MCF 10A (cell line): ENCODE data around the gene NCF2. TPM values are rescaled to one million over a fixed set of nuclear protein-coding genes. Genes with fewer than 3 reads are reported as not detected.
A peak's percentile ranks its signal among the peaks of the same experiment; 100 is the strongest.

ENCODE experiments used
- Bru-seq: library from RNA; stranded (reverse); fragments of 400-500 nt; gene quantifications from one replicate; lab custom pipeline; 2021; lab: Mats Ljungman, UMichigan
- BruChase-seq, 2 experiments: library from RNA; stranded (reverse); fragments of 400-500 nt; gene quantifications; one replicate each; lab custom pipeline; 2021; lab: Mats Ljungman, UMichigan
- BruUV-seq: library from RNA; stranded (reverse); fragments of 400-500 nt; replicated peaks from 2 replicates; lab custom pipeline; 2021; lab: Mats Ljungman, UMichigan
- CTCF ChIA-PET: fragments of 300-600 bp; sonication (Branson Sonifier 250); formaldehyde crosslinking; extraction: SDS; loops from one replicate; lab custom pipeline; 2021; ENCODE audit warnings: antibody characterized with exemption, inconsistent platforms; lab: Yijun Ruan, JAX
- POLR2A ChIA-PET: fragments of 300-600, 350-650 bp; sonication (Branson Sonifier 250); formaldehyde crosslinking; extraction: SDS; loops from one replicate; lab custom pipeline; 2020; ENCODE audit warnings: antibody characterized with exemption, inconsistent platforms; lab: Yijun Ruan, JAX
- DNase-seq: peaks from one replicate; pipeline ENCODE4 v3.0.0-alpha.2; 2018; ENCODE audit not compliant: unreplicated experiment
- H3K27ac Mint-ChIP-seq: one replicate; pipeline ENCODE4 v1.8.0; 2022; ENCODE audit warnings: mild to moderate bottlenecking, low read depth, mixed read lengths; ENCODE audit not compliant: unreplicated experiment
- H3K27me3 Mint-ChIP-seq: one replicate; pipeline ENCODE4 v1.8.0; 2022; ENCODE audit warnings: mixed read lengths; ENCODE audit not compliant: insufficient read depth, unreplicated experiment
- H3K36me3 Mint-ChIP-seq: one replicate; pipeline ENCODE4 v1.8.0; 2022; ENCODE audit warnings: mild to moderate bottlenecking, moderate library complexity, mixed read lengths; ENCODE audit not compliant: insufficient read depth, unreplicated experiment
- H3K4me1 Mint-ChIP-seq: one replicate; pipeline ENCODE4 v1.8.0; 2022; ENCODE audit warnings: mixed read lengths; ENCODE audit not compliant: insufficient read depth, unreplicated experiment
- H3K4me3 Mint-ChIP-seq: one replicate; pipeline ENCODE4 v1.8.0; 2022; ENCODE audit warnings: mild to moderate bottlenecking, moderate library complexity, mixed read lengths; ENCODE audit not compliant: unreplicated experiment
- H3K9me3 Mint-ChIP-seq: one replicate; pipeline ENCODE4 v1.8.0; 2022; ENCODE audit warnings: mixed read lengths; ENCODE audit not compliant: unreplicated experiment
- CTCF ChIP-seq: fragments of 200-600 bp; IDR thresholded peaks from one replicate; pipeline ENCODE4 v1.8.0; 2022; ENCODE audit warnings: antibody characterized with exemption, mild to moderate bottlenecking; ENCODE audit not compliant: unreplicated experiment
- intact Hi-C: fragments of 100-400 bp; cut with micrococcal nuclease; formaldehyde crosslinking; loops from 2 replicates; pipeline ENCODE4 v1.14.1; 2022
- long read RNA-seq: library from polyadenylated mRNA; stranded (forward); transcript quantifications from one replicate; pipeline ENCODE4 v2.0.0, GENCODE V29; 2022
- total RNA-seq: library from RNA; stranded (reverse); gene quantifications from 2 replicates; pipeline ENCODE4 v1.2.3, GENCODE V29; 2022

NCF2 gene
- total RNA-seq: 4.9 and 8.7 TPM in 2 replicates
- percentile 44 among the genes with signal in this experiment for Bru-seq, nascent RNA
- BruChase-seq, experiment 1, labeled RNA remaining after a 6-hour chase: percentile 41 among the genes with signal in this experiment
- BruChase-seq, experiment 2, labeled RNA remaining after a 2-hour chase: percentile 44 among the genes with signal in this experiment
- long read RNA-seq, partial matches to known transcripts: 5 of 21 reads
- long read RNA-seq, other reads (novel, unspliced or antisense): 16 of 21 reads

DNA sequence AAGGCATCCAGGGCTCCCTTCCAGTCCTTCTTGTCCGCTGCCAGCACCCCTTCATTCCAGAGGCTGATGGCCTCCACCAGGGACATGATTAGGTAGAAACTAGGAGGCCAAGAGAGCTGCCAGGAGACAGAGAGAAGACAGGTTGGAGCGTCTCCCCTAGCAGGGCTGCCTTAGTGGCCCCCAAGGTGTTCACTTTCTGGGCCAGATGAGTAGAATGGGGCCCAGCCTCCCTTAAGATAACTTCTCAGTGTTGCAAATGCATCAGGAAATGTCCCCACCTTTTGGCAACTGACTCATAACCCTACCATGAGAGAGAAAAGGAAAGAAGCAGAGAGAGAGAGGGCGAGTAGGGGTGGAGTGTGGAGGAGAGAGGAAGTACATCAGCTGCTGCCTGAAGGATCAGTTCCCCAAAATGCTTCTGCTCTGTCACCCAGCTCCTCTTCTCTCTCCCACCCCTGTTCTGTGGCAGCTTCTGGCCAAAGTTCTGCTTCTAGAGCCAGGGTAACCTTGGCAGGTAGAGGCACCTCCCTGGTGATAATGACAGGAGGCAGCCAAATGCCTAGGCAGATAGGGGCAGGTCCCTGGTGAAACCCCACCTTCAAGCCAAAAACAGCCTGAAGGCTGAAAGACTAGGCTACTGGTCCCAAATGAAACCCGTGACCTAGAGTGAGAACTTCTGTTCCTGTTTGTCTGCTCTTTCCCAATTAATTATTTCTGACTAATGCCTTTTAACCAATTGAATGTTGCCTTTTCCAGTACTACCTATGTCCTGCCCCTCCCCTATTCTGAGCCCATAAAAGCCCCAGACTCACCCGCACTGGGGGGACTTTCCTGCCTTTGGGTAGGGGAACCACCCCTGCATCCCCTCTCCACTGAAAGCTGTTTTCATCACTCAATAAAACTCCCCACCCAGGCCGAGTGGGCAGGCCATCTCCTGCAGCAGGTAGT is at the start of gene NCF2:
TSS of gene NCF2 (minus strand) at position 216 of the 948 bp plus-strand sequence. CDS start at position 86, 130 bp downstream.
- no peaks in the 10 kb centered on the region for H3K27me3 Mint-ChIP-seq
- ChIA-PET POLR2A (interaction anchor here (3.3 kb wide), 1 partner anchor 10 kb away, joined by 12 read pairs; no protein-coding TSS in a partner anchor), CTCF (interaction anchor here (1.0 to 1.5 kb wide), 4 partner anchors 9 to 19 kb away, joined by 3 to 4 read pairs (median 4); no protein-coding TSS in a partner anchor)
- peaks cover 17% of the 10 kb centered on the region for H3K4me1 Mint-ChIP-seq
- no peaks in the 10 kb centered on the region for H3K9me3 Mint-ChIP-seq
- TF ChIP-seq CTCF: no peak
- intact Hi-C loops: no loop called here
- BruUV-seq: no TSS peak
- no peak within 1 kb of the TSS for H3K4me3 Mint-ChIP-seq
- H3K27ac Mint-ChIP-seq: peak within 1 kb of the TSS; percentile 41
- peak; percentile 56 for DNase-seq
- no peaks in the 10 kb centered on the region for H3K36me3 Mint-ChIP-seq

- TF ChIP-seq CTCF: no peak
- Mint-ChIP-seq H3K4me1 (peaks cover 7% of the 10 kb centered on the region), H3K27ac (no peak overlapping the region), H3K27me3 (no peaks in the 10 kb centered on the region), H3K4me3 (no peak overlapping the region), H3K36me3 (peaks cover 10% of the 10 kb centered on the region), H3K9me3 (no peaks in the 10 kb centered on the region)
- no peak for DNase-seq
- intact Hi-C loops: loop anchor here (10.0 kb wide), 1 partner anchor 746 kb away; the partner anchor contains the start of gene C1orf21
- POLR2A ChIA-PET: interaction anchor here (1.1 to 2.2 kb wide), 2 partner anchors 7 to 413 kb away, joined by 3 to 6 read pairs; partner anchors contain the start of gene TSEN15
- BruUV-seq: no TSS peak
- CTCF ChIA-PET: interaction anchor here (0.6 to 3.3 kb wide), 7 partner anchors 8 to 1053 kb away, joined by 3 to 24 read pairs (median 3); no protein-coding TSS in a partner anchor
Observed at GRCh38 chr1:183638649-183639387, 48.6 kb upstream of the NCF2 start.

- no peak for TF ChIP-seq CTCF
- no peaks in the 10 kb centered on the region for H3K27me3 Mint-ChIP-seq
- H3K36me3 Mint-ChIP-seq: peaks cover 13% of the 10 kb centered on the region
- H3K27ac Mint-ChIP-seq: no peak overlapping the region
- ChIA-PET POLR2A (interaction anchor here (0.6 to 2.2 kb wide), 5 partner anchors 9 to 670 kb away, joined by 3 to 6 read pairs (median 4); partner anchors contain the start of gene SMG7), CTCF (interaction anchor here (1.0 to 3.3 kb wide), 5 partner anchors 9 to 415 kb away, joined by 3 to 24 read pairs (median 4); partner anchors contain the start of gene TSEN15)
- no peak for DNase-seq
- H3K4me3 Mint-ChIP-seq: peak overlapping the region; percentile 100
- BruUV-seq: TSS peak; percentile 28
- H3K9me3 Mint-ChIP-seq: no peaks in the 10 kb centered on the region
- peaks cover 9% of the 10 kb centered on the region for H3K4me1 Mint-ChIP-seq
- intact Hi-C loops: loop anchor here (1.0 to 10.0 kb wide), 2 partner anchors 280 to 748 kb away; partner anchors contain the start of gene C1orf21
Observed at GRCh38 chr1:183636783-183637182, 46.5 kb upstream of the NCF2 start.
